Measurements from ENCODE around the gene CCR5AS.

The CCR5AS gene

GRCh38 chr3:46422617-46423016 lies 15.8 kb upstream of the CCR5AS start:
- in situ Hi-C loops (cut with HindIII; ENCODE audit: low pct_unique_long_range_greater_than_20kb, low sequenced_read_pairs), result no loop called here
- TF ChIP-seq JUND (IDR thresholded peaks at IDR 0.05; ENCODE audit: low read depth), result no peak
- no peak for DNase-seq (ENCODE audit: low read depth in 1 of 2, low spot score in 1 of 2)

- DNase-seq (ENCODE audit: low read depth in 1 of 2, low spot score in 1 of 2), result no peak
- no peak for TF ChIP-seq JUND (IDR thresholded peaks at IDR 0.05; ENCODE audit: low read depth)
- in situ Hi-C loops (cut with HindIII; ENCODE audit: low pct_unique_long_range_greater_than_20kb, low sequenced_read_pairs), result no loop called here
These were observed 14.1 kb upstream of the CCR5AS start for GRCh38 chr3:46420931-46421330.

- no peak for TF ChIP-seq JUND (IDR thresholded peaks at IDR 0.05; ENCODE audit: low read depth)
- no peak for DNase-seq (ENCODE audit: low read depth in 1 of 2, low spot score in 1 of 2)
- in situ Hi-C loops (cut with HindIII; ENCODE audit: low pct_unique_long_range_greater_than_20kb, low sequenced_read_pairs), result no loop called here
These were observed 12.9 kb upstream of the CCR5AS start for GRCh38 chr3:46419816-46420215.

- DNase-seq (ENCODE audit: low read depth in 1 of 2, low spot score in 1 of 2), result no peak
- in situ Hi-C loops (cut with HindIII; ENCODE audit: low pct_unique_long_range_greater_than_20kb, low sequenced_read_pairs), result no loop called here
- TF ChIP-seq JUND (IDR thresholded peaks at IDR 0.05; ENCODE audit: low read depth), result no peak
These were observed 11.2 kb upstream of the CCR5AS start for GRCh38 chr3:46417841-46418611.

- in situ Hi-C loops (cut with HindIII; ENCODE audit: low pct_unique_long_range_greater_than_20kb, low sequenced_read_pairs), result no loop called here
- no peak for DNase-seq (ENCODE audit: low read depth in 1 of 2, low spot score in 1 of 2)
- TF ChIP-seq JUND (IDR thresholded peaks at IDR 0.05; ENCODE audit: low read depth), result no peak
These were observed 10.1 kb upstream of the CCR5AS start for GRCh38 chr3:46416811-46417510.

GRCh38 chr3:46416125-46416810 lies 9.4 kb upstream of the CCR5AS start:
- in situ Hi-C loops (cut with HindIII; ENCODE audit: low pct_unique_long_range_greater_than_20kb, low sequenced_read_pairs), result no loop called here
- no peak for TF ChIP-seq JUND (IDR thresholded peaks at IDR 0.05; ENCODE audit: low read depth)
- no peak for DNase-seq (ENCODE audit: low read depth in 1 of 2, low spot score in 1 of 2)

GRCh38 chr3:46414739-46415138 lies 7.9 kb upstream of the CCR5AS start:
- DNase-seq (ENCODE audit: low read depth in 1 of 2, low spot score in 1 of 2), result no peak
- no peak for TF ChIP-seq JUND (IDR thresholded peaks at IDR 0.05; ENCODE audit: low read depth)
- in situ Hi-C loops (cut with HindIII; ENCODE audit: low pct_unique_long_range_greater_than_20kb, low sequenced_read_pairs), result no loop called here

GRCh38 chr3:46413951-46414350 lies 7.1 kb upstream of the CCR5AS start:
- DNase-seq (ENCODE audit: low read depth in 1 of 2, low spot score in 1 of 2), result no peak
- TF ChIP-seq JUND (IDR thresholded peaks at IDR 0.05; ENCODE audit: low read depth), result no peak
- in situ Hi-C loops (cut with HindIII; ENCODE audit: low pct_unique_long_range_greater_than_20kb, low sequenced_read_pairs), result no loop called here

GRCh38 chr3:46412786-46413298 lies 6.0 kb upstream of the CCR5AS start:
- TF ChIP-seq JUND (IDR thresholded peaks at IDR 0.05; ENCODE audit: low read depth), result no peak
- in situ Hi-C loops (cut with HindIII; ENCODE audit: low pct_unique_long_range_greater_than_20kb, low sequenced_read_pairs), result no loop called here
- DNase-seq (ENCODE audit: low read depth in 1 of 2, low spot score in 1 of 2), result no peak

- no peak for TF ChIP-seq JUND (IDR thresholded peaks at IDR 0.05; ENCODE audit: low read depth)
- in situ Hi-C loops (cut with HindIII; ENCODE audit: low pct_unique_long_range_greater_than_20kb, low sequenced_read_pairs), result no loop called here
- DNase-seq (ENCODE audit: low read depth in 1 of 2, low spot score in 1 of 2), result no peak
These were observed 4.4 kb upstream of the CCR5AS start for GRCh38 chr3:46411271-46411670.

GRCh38 chr3:46410669-46411068 lies 3.8 kb upstream of the CCR5AS start:
- TF ChIP-seq JUND (IDR thresholded peaks at IDR 0.05; ENCODE audit: low read depth), result no peak
- in situ Hi-C loops (cut with HindIII; ENCODE audit: low pct_unique_long_range_greater_than_20kb, low sequenced_read_pairs), result no loop called here
- DNase-seq (ENCODE audit: low read depth in 1 of 2, low spot score in 1 of 2), result no peak

- no peak for TF ChIP-seq JUND (IDR thresholded peaks at IDR 0.05; ENCODE audit: low read depth)
- in situ Hi-C loops (cut with HindIII; ENCODE audit: low pct_unique_long_range_greater_than_20kb, low sequenced_read_pairs), result no loop called here
- DNase-seq (ENCODE audit: low read depth in 1 of 2, low spot score in 1 of 2), result no peak
These were observed 3.0 kb upstream of the CCR5AS start for GRCh38 chr3:46409739-46410489.
